DMS 273 (cell line): ENCODE data around the gene PLP2.

Experiments
- DNase-seq: peaks from one replicate; lab custom pipeline; 2025; ENCODE audit not compliant: unreplicated experiment; lab: John Stamatoyannopoulos, UW

The PLP2 gene

GRCh38 chrX:49186125-49187027 is 14.7 kb downstream of the PLP2 start, which contains the start of gene PRICKLE3:
Gene PRICKLE3 (minus strand): TSS chrX:49186373. CDS start chrX:49186297, 76 bp downstream.
- DNase-seq, result peak; percentile 94

- DNase-seq, result no peak
These were observed 15.3 kb downstream of the PLP2 start for GRCh38 chrX:49187028-49187394.

- no peak for DNase-seq
These were observed 15.8 kb downstream of the PLP2 start for GRCh38 chrX:49187526-49187925.

DNA sequence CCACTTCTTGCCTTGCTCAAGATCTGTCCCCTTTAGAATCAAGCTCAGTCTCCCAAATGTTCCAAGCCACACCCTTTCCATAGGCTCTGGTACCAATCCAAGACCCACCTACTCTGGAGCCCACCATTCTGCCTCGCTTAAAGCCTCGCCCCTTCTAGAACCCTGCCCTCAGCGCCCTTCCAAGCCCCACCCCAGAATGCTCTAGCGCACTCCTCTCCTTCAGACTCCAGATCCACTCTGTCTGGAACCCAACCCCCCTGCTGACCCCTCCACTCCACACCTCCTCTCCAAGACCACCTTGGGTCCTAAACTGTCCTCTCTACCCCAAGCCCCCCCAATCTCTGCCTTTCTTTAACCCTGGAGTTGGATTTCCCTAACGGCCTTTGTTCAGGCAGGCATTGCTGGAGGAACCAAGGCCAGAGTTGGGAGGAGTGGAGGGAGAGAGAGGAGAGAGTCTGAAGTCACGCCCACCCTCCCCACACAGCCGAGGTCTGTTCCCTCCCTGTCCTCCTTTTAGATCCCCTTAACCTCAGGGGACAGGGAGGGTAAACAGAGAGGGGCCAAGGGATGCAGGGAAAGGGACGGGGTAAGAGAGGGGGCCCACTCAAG is 16.9 kb downstream of the PLP2 start:
- no peak for DNase-seq

GRCh38 chrX:49189606-49190005 is 17.9 kb downstream of the PLP2 start:
- no peak for DNase-seq

DNA sequence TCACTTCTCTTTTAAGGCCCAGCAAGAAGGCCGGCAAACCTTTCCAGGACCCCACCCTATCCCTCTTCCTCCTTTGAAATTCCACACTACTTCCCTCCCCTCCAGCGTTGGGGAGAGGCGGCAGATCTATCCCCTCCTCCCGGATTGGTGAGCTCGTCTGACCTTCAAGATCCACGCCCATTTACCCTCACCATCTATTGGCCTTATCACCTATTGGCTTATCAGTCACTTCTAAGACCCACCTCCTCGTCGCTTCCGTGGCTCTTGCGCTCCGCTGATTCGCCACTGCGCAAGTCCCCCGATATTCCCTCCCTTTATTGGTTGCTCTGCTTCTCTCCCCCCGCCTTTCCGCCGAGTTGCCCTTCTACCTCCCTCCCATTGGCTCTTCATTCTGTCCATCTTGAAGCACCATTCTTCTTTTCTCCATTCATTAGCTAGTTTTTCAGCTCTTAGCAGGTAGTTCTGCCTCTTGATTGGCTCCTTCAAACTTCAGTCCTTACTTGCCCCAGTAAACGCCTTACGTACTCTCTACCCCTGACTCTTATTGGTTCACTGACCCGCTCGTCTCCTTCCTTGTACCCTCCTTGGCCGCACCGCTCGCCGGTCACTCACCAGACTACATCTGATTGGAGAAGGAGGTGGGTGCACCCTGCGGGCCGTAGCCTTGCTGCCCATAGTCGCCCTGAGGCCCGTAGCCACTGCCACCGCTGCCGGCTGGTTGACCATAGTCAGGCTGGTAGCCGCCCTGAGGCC is 19.3 kb downstream of the PLP2 start:
- peak; percentile 98 for DNase-seq

DNA sequence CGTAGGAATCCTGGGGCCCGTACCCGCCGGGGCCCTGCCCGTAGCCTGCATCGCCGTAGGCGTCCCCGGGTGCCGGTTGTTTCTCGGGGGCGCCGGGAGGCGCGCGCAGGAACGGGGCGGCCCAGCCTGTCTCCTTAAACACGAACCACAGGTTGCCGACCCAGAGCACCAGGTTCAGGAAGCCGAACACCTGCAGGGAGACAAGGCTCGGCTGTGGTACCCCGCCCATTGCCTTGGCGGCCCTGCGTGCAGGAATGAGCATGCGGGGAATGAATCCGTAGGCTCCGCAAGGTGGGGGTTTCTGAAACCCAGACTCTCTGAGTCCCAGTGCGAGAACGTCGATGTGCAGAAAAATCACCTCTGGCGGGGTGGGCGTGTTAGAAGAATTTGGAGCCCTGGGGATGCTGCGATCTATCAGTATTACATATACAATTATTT is 19.9 kb downstream of the PLP2 start:
- DNase-seq, result peak; percentile 69

DNA sequence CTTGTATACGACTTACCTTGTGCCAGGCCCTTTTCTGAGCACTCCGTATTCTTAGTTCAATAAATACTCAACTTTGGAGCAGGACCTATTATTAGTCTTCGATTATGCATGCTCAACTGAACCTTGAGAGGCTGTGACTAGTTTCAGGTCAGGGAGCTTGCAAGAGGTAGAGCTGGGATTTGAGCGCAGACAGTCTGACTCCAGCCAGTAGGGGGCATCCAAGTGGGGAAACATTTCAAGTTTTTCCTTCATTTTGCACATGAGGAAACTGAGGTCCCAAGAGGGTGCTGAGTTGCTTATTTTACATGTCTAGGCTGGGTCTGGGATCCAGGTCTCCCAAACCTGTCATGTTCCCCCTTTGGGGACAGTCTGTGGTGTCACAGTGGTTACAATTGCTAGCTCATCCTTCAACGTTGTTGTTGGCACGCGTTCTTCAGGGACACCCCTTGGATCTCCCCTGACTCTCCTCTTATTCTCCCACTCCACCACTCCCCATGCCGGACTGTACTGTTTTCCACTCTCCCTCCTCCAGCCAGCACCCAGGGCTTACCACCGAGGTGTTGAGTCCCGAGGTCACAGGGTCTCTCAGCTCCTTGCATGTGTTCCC is 21.1 kb downstream of the PLP2 start:
- DNase-seq, result peak; percentile 73

GRCh38 chrX:49193542-49193964 is 21.9 kb downstream of the PLP2 start:
- no peak for DNase-seq

GRCh38 chrX:49197543-49198087 is 25.9 kb downstream of the PLP2 start:
- no peak for DNase-seq

GRCh38 chrX:49198540-49199314 is 27.0 kb downstream of the PLP2 start:
- DNase-seq, result no peak

DNA sequence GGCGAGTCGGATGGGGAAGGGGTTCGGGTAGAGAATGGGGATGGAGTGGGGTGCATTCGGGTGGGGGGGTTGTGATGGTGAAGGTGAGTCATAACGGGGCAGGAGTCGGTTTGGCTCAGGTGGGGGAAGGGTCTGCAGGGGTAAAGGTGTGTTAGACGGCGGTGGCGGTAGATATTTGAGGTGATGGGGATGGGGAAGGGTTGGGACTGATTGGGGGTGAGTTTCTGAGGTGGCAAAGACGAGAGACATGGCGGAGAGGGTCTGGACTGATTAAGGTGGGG is 27.6 kb downstream of the PLP2 start:
- DNase-seq, result no peak

DNA sequence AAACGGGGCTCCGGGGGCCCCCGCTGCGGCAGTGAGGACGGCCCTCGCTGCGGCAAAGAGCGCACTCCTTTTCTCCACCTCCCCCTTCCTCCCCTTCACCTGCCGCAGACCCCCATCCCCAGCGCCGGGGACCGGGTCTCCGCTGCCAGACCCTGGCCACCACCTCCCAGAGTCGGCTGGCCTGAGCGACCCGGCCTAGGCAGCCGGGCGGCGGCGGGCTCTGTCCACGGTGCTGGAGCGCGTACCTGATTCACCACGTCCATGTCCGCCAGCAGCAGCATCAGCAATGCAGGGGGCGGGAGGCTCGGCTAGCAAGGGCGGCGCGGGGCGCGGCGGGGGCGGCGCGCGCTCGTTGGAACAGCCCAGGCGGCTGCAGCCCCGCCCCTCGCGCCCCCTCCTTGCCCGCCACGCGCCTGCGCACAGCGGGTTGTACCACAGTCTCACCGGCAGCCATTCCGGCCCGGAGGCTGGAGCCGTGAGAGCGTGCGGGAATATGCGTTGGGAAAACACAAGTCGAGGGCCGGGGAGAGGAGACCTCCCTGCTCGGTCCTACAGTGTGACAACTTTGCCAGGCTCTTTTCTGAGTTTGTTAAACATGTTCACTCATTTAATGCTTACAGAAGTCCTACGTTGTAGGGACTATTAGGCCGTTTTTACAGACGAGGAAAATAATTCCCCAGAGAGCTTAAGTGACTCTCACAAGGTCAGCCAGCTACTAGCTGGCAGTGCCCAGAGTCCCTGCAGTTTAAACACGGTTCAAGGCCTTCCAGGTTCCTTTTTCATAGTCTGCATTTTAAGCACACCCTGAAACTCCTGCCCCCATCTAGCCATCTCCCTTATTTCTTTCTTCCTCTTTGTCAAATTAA is 28.4 kb downstream of the PLP2 start, which contains the start of gene SYP:
SYP (minus strand) TSS at position 288 of the 866 bp plus-strand sequence; CDS start at position 281, 7 bp downstream.
- DNase-seq, result peak; percentile 95

GRCh38 chrX:49202022-49202421 is 30.3 kb downstream of the PLP2 start:
- DNase-seq, result no peak

- DNase-seq, result no peak
These were observed 31.8 kb downstream of the PLP2 start for GRCh38 chrX:49203536-49203935.

DNA sequence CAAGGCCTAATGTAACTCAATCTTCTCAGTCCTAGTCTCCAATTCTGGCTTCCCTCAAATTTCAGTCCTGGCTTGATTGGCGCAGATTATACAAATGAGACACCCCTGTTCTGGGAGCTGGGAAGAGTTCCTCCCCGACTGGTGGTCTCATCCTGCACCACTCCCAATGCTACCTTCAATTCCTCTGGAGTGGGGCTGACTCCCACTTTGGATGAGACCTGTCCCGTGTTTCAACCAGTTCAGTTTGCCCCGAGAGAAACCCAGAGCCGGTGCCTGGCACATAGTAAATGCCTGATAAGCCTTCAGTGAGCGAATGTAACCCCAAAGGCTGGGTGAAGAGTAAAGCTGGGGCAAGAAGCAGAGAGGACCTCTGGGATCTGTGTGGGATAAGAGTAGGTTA is 32.3 kb downstream of the PLP2 start:
- no peak for DNase-seq

- DNase-seq, result no peak
These were observed 33.0 kb downstream of the PLP2 start for GRCh38 chrX:49204709-49205108.

- DNase-seq, result no peak
These were observed 33.7 kb downstream of the PLP2 start for GRCh38 chrX:49205443-49205842.

- no peak for DNase-seq
These were observed 34.8 kb downstream of the PLP2 start for GRCh38 chrX:49206543-49206942.
